Measurements from ENCODE around the gene PTPRG.

PTPRG gene

GRCh38 chr3:62122819-62123218 lies 561.4 kb downstream of the PTPRG start:
- no peak for DNase-seq (ENCODE audit: low read depth)

- DNase-seq (ENCODE audit: low read depth) = no peak
These were observed 564.0 kb downstream of the PTPRG start for GRCh38 chr3:62125380-62125779.

DNA sequence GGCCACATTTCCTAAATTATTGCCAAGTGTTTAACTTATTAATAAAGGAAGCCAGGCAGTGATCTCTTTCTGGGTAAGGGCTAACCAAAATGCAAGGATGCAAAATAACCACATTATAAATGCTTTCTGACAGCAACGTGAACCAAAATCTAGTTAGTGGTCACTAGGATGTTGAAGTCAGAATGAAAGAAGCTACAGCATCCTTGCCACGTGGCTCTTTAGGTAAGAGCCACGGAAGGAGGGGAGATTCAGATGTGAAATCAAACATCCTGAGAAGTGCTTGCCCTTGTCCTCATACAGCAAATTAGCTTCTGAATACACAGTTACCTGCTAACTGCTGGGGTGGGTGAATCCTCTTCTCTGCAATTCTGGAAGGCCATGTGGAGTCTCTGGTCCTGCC lies 565.7 kb downstream of the PTPRG start:
- DNase-seq (ENCODE audit: low read depth) = no peak

DNA sequence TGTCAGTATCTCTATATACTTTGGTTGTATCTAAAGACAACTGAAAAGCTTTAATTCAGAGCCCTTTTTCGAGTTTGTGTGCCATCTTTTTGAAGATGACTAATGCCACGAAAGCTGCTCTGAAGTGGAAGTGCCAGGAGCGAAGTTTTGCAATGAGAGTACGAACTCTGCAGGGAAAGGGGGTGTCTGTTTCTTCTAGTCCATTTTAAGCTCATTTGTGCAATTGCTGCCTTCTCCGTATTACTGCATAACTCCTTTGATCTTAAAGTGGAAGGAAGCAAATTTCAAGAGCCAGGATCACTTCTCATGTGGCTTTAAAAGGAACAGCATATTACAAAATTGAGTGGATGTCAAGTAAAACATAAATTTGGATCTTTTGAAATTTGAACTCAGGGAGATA lies 566.7 kb downstream of the PTPRG start:
- no peak for DNase-seq (ENCODE audit: low read depth)

DNA sequence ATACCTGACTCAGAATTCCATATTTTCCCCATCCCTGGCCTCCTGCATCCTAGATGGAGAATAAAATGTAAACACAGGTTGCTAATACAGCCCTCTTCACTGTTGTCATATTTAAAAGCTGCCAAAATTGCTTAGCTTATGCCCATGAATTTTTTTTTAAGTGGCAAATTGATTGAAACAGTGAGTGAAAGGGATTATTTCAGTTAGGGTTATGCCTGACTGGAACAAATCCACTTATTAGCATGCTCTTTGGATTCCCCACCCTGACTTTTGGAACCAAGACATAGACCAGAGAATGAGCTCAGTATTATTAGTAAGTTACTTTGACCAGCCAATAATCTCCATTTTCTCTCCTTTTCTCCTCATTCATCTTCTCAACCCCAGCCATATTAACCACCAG lies 567.3 kb downstream of the PTPRG start:
- no peak for DNase-seq (ENCODE audit: low read depth)

DNA sequence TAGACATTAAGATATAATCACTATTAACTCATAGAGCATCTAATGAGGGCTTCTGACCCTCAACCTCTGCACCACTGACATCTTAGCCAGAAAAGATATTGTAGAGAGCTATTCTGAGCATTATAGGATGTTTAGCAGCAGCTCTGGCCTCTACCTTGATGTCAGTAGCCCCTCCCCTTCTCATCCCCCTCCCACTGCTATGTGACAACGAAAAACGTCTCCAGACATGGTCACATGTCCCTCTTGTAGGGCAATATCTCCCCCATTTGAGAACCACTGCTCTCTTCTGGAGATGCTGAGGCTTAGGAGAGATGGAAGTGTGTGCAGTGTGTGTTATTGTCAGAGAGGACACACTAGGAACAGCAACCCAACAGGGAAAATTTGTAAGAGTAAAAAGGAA lies 569.7 kb downstream of the PTPRG start:
- DNase-seq (ENCODE audit: low read depth) = no peak

DNA sequence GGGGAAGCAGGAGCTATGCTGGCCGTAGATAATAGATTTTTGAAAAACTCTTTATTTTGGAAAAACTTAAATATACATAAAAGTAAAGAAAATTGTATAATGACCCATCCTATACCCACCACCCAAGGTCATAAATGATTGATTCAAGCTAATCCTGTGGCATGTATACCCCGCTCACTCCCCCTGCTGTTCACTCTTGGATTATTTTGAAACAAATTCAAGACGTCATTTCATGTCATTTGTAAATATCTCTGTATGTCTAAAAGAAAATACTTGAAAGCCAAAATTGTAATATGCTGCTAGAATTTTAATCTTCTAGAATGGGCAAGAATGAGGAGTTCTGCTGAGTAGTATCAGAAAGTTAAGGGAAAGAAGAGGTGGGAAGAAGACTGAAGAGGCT lies 570.2 kb downstream of the PTPRG start:
- no peak for DNase-seq (ENCODE audit: low read depth)

GRCh38 chr3:62132027-62132602 lies 570.7 kb downstream of the PTPRG start:
- DNase-seq (ENCODE audit: low read depth) = no peak

DNA sequence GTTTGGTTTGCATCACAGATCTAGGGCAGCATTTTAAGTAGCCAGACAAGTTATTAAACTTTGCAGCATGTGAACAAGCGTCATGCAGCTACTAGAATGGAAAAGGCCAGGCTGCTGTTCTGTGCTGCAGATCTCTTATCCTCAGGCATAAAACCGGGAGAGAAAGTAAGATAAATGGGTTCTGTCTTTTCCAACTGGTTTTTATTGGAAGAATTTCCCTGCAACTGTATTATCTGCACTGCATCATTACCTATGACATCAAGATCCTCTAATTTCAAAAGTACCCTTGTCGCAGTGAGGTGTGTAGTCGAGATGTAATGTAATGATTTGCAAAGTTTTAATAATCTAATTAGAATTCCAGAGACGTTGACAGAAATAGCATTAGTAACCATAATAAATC lies 571.6 kb downstream of the PTPRG start:
- no peak for DNase-seq (ENCODE audit: low read depth)

DNA sequence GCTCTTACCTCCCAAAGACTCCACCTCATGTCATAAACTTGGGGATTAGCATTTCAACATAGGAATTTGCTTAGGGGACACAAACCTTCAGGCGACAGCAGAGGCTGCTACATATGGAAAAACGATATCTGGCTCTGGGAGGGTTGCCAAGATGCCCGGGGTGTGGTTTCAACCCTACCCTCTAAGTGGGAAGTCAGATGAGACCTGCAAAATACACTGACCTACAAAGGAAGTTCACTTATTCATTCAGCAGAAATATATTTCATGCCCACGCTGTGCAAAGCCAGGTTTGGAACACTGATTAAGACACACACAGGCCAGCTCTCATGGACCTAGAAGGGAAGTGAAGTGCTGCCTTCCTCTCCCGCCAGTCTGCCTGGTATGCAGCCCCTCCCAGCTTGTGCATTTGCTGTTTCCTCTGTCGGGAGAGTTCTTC lies 572.7 kb downstream of the PTPRG start:
- DNase-seq (ENCODE audit: low read depth) = no peak

DNA sequence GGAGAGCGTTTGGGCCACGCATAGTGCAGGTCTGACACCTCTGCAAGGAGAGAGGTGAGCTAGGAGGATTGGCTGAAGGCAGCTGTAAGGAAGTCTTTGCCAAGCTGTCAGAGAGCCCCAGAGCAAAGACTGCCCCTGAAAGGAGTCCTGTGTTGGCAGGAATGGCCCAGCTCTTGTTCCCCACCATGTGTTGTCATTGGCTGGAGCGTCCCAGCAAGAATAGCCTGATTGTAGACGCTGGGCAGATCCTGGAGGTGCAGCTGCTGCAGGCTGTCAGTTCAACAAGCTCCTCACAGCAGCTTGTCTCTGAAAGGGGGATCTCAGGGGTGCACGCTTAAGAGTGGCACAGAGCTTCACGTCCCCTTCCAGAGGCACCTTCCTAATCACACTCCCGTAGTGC lies 574.4 kb downstream of the PTPRG start:
- no peak for DNase-seq (ENCODE audit: low read depth)

GRCh38 chr3:62139957-62140356 lies 578.6 kb downstream of the PTPRG start:
- DNase-seq (ENCODE audit: low read depth) = no peak

DNA sequence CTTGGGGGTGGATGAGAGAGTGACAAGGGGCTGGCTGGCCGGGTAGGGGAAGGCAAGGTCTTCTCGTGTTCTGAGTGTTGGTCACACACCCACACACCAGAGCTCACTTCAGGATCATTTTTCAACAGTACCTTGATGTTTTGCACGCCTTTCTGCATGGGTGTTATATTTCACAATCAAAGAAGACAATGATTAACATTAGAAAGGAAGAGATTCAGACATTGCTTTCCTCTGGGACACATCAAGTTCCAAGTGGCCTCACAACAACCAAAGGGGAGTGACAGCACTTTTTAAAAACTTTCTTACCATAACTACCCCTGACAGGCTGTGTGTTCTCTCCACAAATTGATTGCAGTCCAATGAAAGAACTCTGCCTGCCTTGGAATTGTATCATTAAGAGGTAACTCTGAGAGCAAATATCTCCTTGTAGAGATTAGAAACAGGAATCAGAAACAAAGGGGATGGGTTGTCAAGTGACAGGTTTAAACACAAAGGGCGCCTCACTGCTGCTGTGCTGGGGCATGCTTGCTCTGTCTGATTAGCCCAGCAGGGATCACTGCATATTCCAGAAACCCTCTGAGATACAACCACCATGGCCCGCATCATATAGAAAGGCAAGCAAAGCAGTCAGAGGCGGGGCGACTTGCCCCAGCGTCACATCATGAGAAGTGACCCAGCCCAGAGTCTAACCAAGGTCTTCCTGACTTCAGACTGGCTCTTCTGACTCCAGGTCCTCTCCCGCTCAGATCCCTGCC lies 581.1 kb downstream of the PTPRG start:
- DNase-seq (ENCODE audit: low read depth) = no peak

GRCh38 chr3:62143843-62144450 lies 582.6 kb downstream of the PTPRG start:
- no peak for DNase-seq (ENCODE audit: low read depth)

- DNase-seq (ENCODE audit: low read depth) = no peak
These were observed 583.1 kb downstream of the PTPRG start for GRCh38 chr3:62144482-62144881.

- no peak for DNase-seq (ENCODE audit: low read depth)
These were observed 583.9 kb downstream of the PTPRG start for GRCh38 chr3:62145086-62145757.

- no peak for DNase-seq (ENCODE audit: low read depth)
These were observed 588.2 kb downstream of the PTPRG start for GRCh38 chr3:62149539-62149938.

DNA sequence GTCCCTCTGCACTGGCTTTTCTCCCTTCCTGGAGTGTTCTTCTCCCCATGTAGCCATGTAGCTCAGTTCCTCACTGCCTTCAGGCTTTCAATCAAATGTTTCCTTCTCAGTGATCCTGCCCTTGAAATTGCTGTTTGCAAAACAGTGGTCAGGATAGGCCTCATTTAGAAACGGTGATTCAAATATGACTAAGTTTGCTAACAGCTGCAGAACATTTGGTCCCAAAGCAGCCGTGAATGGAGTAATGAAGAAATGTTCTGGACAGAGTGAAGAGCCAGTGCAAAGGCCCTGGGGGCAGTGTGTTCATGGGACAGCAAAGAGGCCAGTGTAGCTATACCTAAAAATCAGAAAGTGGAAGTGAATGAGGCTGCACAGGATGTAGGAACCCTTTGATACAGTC lies 588.6 kb downstream of the PTPRG start:
- DNase-seq (ENCODE audit: low read depth) = no peak

DNA sequence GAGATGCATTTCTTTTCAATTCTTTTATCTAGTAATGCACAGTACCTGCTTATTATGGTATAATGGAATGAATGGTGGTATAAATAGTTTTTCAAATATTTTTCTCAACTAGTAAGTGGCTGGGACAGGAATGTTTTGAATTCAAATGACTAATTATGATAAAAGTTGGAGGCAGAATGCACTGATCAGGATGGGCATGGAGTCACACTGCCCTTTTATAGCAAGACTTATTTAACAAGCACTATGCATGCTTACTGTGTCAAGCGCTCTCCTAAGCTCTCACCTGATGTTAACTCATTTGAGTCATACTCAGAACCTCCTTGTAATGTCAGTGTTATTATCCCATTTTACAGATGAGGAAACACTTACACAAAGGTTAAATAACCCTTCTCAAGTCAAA lies 590.2 kb downstream of the PTPRG start:
- no peak for DNase-seq (ENCODE audit: low read depth)

- DNase-seq (ENCODE audit: low read depth) = no peak
These were observed 591.9 kb downstream of the PTPRG start for GRCh38 chr3:62153231-62153630.

- no peak for DNase-seq (ENCODE audit: low read depth)
These were observed 593.2 kb downstream of the PTPRG start for GRCh38 chr3:62154457-62155148.

GRCh38 chr3:62159056-62159708 lies 597.8 kb downstream of the PTPRG start:
- DNase-seq (ENCODE audit: low read depth) = no peak
